Neural progenitor cell (in vitro differentiated cells): ENCODE measurements around the gene MSANTD1. TPM values are rescaled to one million over a fixed set of nuclear protein-coding genes. Genes with fewer than 3 reads are reported as not detected.

Source experiments
- DNase-seq: peaks from one replicate; pipeline ENCODE4 v3.0.0-alpha.2; 2016; ENCODE audit warnings: low spot score
- H2AFZ ChIP-seq: fragments of 200-600 bp; sonication (generic); replicated peaks from 2 replicates; pipeline ENCODE4 v1.6.1; 2016; ENCODE audit warnings: antibody characterized with exemption
- H3F3A ChIP-seq: fragments of 200-600 bp; sonication (generic); 2 replicates; pipeline ENCODE4 v1.6.1; 2016; ENCODE audit warnings: antibody characterized with exemption, low read depth
- H3K27ac ChIP-seq: fragments of 200-600 bp; sonication (generic); 2 replicates; pipeline ENCODE4 v1.5.1; 2016; ENCODE audit warnings: mild to moderate bottlenecking
- H3K27me3 ChIP-seq: fragments of 200-600 bp; sonication (generic); 2 replicates; pipeline ENCODE4 v1.6.1; 2016; ENCODE audit warnings: mild to moderate bottlenecking, moderate library complexity
- H3K36me3 ChIP-seq: fragments of 200-600 bp; sonication (generic); 2 replicates; pipeline ENCODE4 v1.5.1; 2016
- H3K4me1 ChIP-seq: fragments of 200-600 bp; sonication (generic); 2 replicates; pipeline ENCODE4 v1.6.1; 2016; ENCODE audit warnings: mixed run types
- H3K4me2 ChIP-seq: fragments of 200-600 bp; sonication (generic); 2 replicates; pipeline ENCODE4 v1.6.1; 2016
- H3K4me3 ChIP-seq: fragments of 200-600 bp; sonication (generic); 2 replicates; pipeline ENCODE4 v1.5.1; 2016
- H3K79me2 ChIP-seq: fragments of 200-600 bp; sonication (generic); 2 replicates; pipeline ENCODE4 v1.6.1; 2016; ENCODE audit warnings: low read depth
- H3K9ac ChIP-seq: fragments of 200-600 bp; sonication (generic); 2 replicates; pipeline ENCODE4 v1.6.1; 2016
- H3K9me3 ChIP-seq: fragments of 200-600 bp; sonication (generic); 2 replicates; pipeline ENCODE4 v1.5.1; 2016; ENCODE audit warnings: low read depth
- H4K20me1 ChIP-seq: fragments of 200-600 bp; sonication (generic); 2 replicates; pipeline ENCODE4 v1.6.1; 2016; ENCODE audit warnings: low read depth
- H3K27ac Mint-ChIP-seq: 3 replicates; pipeline ENCODE4 v1.8.0; 2021; ENCODE audit warnings: mixed read lengths
- H3K27me3 Mint-ChIP-seq: 2 replicates; pipeline ENCODE4 v1.8.0; 2022; ENCODE audit warnings: low read depth, mild to moderate bottlenecking, inconsistent platforms, moderate library complexity, mixed read lengths; ENCODE audit not compliant: insufficient read depth
- H3K36me3 Mint-ChIP-seq: 3 replicates; pipeline ENCODE4 v1.8.0; 2021; ENCODE audit warnings: mixed read lengths
- H3K4me1 Mint-ChIP-seq: 3 replicates; pipeline ENCODE4 v1.8.0; 2021; ENCODE audit warnings: mixed read lengths
- H3K4me3 Mint-ChIP-seq: 3 replicates; pipeline ENCODE4 v1.8.0; 2021; ENCODE audit warnings: mild to moderate bottlenecking, moderate library complexity, mixed read lengths
- H3K9me3 Mint-ChIP-seq: 3 replicates; pipeline ENCODE4 v1.8.0; 2020; ENCODE audit warnings: mixed read lengths
- CTCF ChIP-seq: fragments of 200-600 bp; sonication (generic); IDR thresholded peaks from 2 replicates; pipeline ENCODE4 v1.5.1; 2017; ENCODE audit warnings: antibody characterized with exemption, mild to moderate bottlenecking
- EZH2 ChIP-seq: fragments of 200-600 bp; sonication (generic); IDR thresholded peaks from 2 replicates; pipeline ENCODE4 v1.6.1; 2017; ENCODE audit warnings: antibody characterized with exemption, mild to moderate bottlenecking, moderate library complexity
- EZH2phosphoT487 ChIP-seq: fragments of 200-600 bp; sonication (generic); IDR thresholded peaks from 2 replicates; pipeline ENCODE4 v1.6.1; 2017; ENCODE audit warnings: antibody characterized with exemption
- total RNA-seq: library from RNA; depleted of rRNA; stranded (reverse); fragments of >200 nt; gene quantifications from 2 replicates; pipeline ENCODE4 v1.2.3, GENCODE V29; 2015; ENCODE audit warnings: low replicate concordance

MSANTD1 gene
- total RNA-seq, 1 donor from 2014 or later = 0.17 TPM

GRCh38 chr4:3210467-3210866 lies 38.5 kb upstream of the MSANTD1 start:
- DNase-seq = no peak
- peaks cover 6% of the 10 kb centered on the region for H4K20me1 ChIP-seq
- no peak overlapping the region for H3K9ac ChIP-seq
- peaks cover 10% of the 10 kb centered on the region for H3K4me1 ChIP-seq
- TF ChIP-seq EZH2phosphoT487 = no peak
- no peak for TF ChIP-seq EZH2
- TF ChIP-seq CTCF = no peak
- Mint-ChIP-seq H3K9me3 (no peaks in the 10 kb centered on the region), H3K4me1 (peaks cover 25% of the 10 kb centered on the region), H3K27ac (no peak overlapping the region), H3K27me3 (no peaks in the 10 kb centered on the region), H3K36me3 (peaks cover 44% of the 10 kb centered on the region), H3K4me3 (no peak overlapping the region)
- no peak overlapping the region for H3K27ac ChIP-seq
- no peak overlapping the region for H2AFZ ChIP-seq
- no peaks in the 10 kb centered on the region for H3K27me3 ChIP-seq
- H3F3A ChIP-seq = no peaks in the 10 kb centered on the region
- H3K4me2 ChIP-seq = no peak overlapping the region
- H3K4me3 ChIP-seq = no peak overlapping the region
- H3K36me3 ChIP-seq = peaks cover 9% of the 10 kb centered on the region
- H3K9me3 ChIP-seq = no peaks in the 10 kb centered on the region
- no peaks in the 10 kb centered on the region for H3K79me2 ChIP-seq

GRCh38 chr4:3211866-3212265 lies 37.1 kb upstream of the MSANTD1 start:
- Mint-ChIP-seq H3K27ac (no peak overlapping the region), H3K27me3 (no peaks in the 10 kb centered on the region), H3K4me3 (no peak overlapping the region), H3K9me3 (no peaks in the 10 kb centered on the region), H3K4me1 (peaks cover 15% of the 10 kb centered on the region), H3K36me3 (peaks cover 51% of the 10 kb centered on the region)
- H3K4me3 ChIP-seq = no peak overlapping the region
- H3F3A ChIP-seq = no peaks in the 10 kb centered on the region
- TF ChIP-seq EZH2 = no peak
- no peak for TF ChIP-seq CTCF
- no peak for TF ChIP-seq EZH2phosphoT487
- peaks cover 9% of the 10 kb centered on the region for H3K36me3 ChIP-seq
- H3K9ac ChIP-seq = no peak overlapping the region
- H3K4me1 ChIP-seq = no peaks in the 10 kb centered on the region
- H3K27me3 ChIP-seq = no peaks in the 10 kb centered on the region
- H3K4me2 ChIP-seq = no peak overlapping the region
- H2AFZ ChIP-seq = no peak overlapping the region
- no peaks in the 10 kb centered on the region for H3K79me2 ChIP-seq
- H4K20me1 ChIP-seq = no peaks in the 10 kb centered on the region
- DNase-seq = no peak
- no peaks in the 10 kb centered on the region for H3K9me3 ChIP-seq
- no peak overlapping the region for H3K27ac ChIP-seq

GRCh38 chr4:3212391-3213105 lies 36.4 kb upstream of the MSANTD1 start:
- Histone ChIP-seq H3K4me2 (no peak overlapping the region), H2AFZ (no peak overlapping the region), H3K9me3 (no peaks in the 10 kb centered on the region), H3K4me3 (no peak overlapping the region), H4K20me1 (no peaks in the 10 kb centered on the region), H3K27me3 (no peaks in the 10 kb centered on the region), H3K36me3 (peaks cover 2% of the 10 kb centered on the region), H3K27ac (no peak overlapping the region), H3F3A (no peaks in the 10 kb centered on the region), H3K4me1 (no peaks in the 10 kb centered on the region), H3K79me2 (no peaks in the 10 kb centered on the region), H3K9ac (no peak overlapping the region)
- Mint-ChIP-seq H3K4me1 (peaks cover 9% of the 10 kb centered on the region), H3K9me3 (no peaks in the 10 kb centered on the region), H3K27ac (no peak overlapping the region), H3K36me3 (peaks cover 51% of the 10 kb centered on the region), H3K4me3 (no peak overlapping the region), H3K27me3 (peaks cover under 1% of the 10 kb centered on the region)
- DNase-seq = no peak
- TF ChIP-seq EZH2 = no peak
- TF ChIP-seq CTCF = no peak
- TF ChIP-seq EZH2phosphoT487 = no peak
